Mucosa of rectum (tissue), 2 donors: ENCODE data around the gene SAMD11.
"Not testable (repeated sequence)": the region's sequence is repeated elsewhere in the genome, so short reads cannot be mapped to it uniquely, and the experiment has no call there.

Experiments used
- H3K27ac ChIP-seq, 2 donors: one replicate each; pipeline ENCODE4 v1.7.0; 2013; ENCODE audit warnings: inconsistent platforms in 2 of 2, low read depth in 2 of 2, low read length in 2 of 2
- H3K27me3 ChIP-seq, 2 donors: one replicate each; pipeline ENCODE4 v1.7.0; 2013; ENCODE audit warnings: low read length in 2 of 2; ENCODE audit not compliant: control insufficient read depth in 2 of 2, insufficient read depth in 2 of 2
- H3K36me3 ChIP-seq, 2 donors: one replicate each; pipeline ENCODE4 v1.7.0; 2013; ENCODE audit warnings: low read length in 2 of 2; ENCODE audit not compliant: control insufficient read depth in 2 of 2, insufficient read depth in 2 of 2
- H3K4me1 ChIP-seq, 2 donors: one replicate each; pipeline ENCODE4 v1.7.0; 2013; ENCODE audit warnings: low read length in 2 of 2, mild to moderate bottlenecking in 1 of 2; ENCODE audit not compliant: control insufficient read depth in 2 of 2, insufficient read depth in 2 of 2
- H3K4me3 ChIP-seq, 2 donors: one replicate each; pipeline ENCODE4 v1.7.0; 2013; ENCODE audit warnings: low read length in 2 of 2
- H3K9ac ChIP-seq, 2 donors: one replicate each; pipeline ENCODE4 v1.7.0; 2013; ENCODE audit warnings: low read length in 2 of 2, low read depth in 1 of 2, mild to moderate bottlenecking in 1 of 2
- H3K9me3 ChIP-seq, 2 donors: one replicate each; pipeline ENCODE4 v1.7.0; 2013; ENCODE audit warnings: low read length in 2 of 2; ENCODE audit not compliant: control insufficient read depth in 2 of 2
- donor health status: healthy.
- donor health status: Normal muscosa, but diverticular disease.

The SAMD11 gene

DNA sequence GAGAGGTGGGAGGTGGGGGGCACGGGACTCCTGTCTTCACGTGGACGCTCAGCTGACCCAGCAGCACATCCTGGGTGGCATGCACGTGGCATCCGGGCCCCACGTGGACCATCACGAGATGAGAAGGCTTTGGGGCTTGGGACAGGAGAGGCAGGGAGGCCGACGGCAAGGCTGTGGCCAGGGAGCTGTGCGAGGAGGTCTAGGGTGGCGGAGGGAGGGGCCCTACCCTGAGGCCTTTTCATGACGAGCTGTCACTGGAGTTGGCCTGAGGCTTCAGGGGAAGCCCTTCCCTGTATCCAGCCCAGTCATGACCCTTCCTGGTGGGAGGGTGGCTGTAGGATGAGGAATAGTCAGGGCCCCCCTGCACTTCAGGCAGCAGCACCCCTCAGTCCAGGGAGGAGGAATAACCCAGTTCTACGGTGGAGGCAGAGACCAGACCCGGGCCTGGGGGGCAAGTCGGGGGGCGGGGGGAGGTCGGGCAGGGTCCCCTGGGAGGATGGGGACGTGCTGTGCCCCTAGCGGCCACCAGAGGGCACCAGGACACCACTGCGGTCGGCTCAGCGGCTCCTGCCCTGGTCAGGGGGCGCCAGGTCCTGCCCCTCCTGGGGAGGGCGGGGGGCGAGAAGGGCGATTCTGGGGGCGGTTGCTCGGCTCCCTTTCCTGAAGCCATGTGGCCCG lies 60.2 kb downstream of the SAMD11 start:
- Histone ChIP-seq H3K4me3 (no peak overlapping the region), H3K36me3 (no peaks in the 10 kb centered on the region), H3K9me3 (no peaks in the 10 kb centered on the region), H3K9ac (no peak overlapping the region), H3K27ac (no peak overlapping the region), H3K4me1 (no peaks in the 10 kb centered on the region), H3K27me3 (peaks cover 17 to 27% of the 10 kb centered on the region in 2 donors)

DNA sequence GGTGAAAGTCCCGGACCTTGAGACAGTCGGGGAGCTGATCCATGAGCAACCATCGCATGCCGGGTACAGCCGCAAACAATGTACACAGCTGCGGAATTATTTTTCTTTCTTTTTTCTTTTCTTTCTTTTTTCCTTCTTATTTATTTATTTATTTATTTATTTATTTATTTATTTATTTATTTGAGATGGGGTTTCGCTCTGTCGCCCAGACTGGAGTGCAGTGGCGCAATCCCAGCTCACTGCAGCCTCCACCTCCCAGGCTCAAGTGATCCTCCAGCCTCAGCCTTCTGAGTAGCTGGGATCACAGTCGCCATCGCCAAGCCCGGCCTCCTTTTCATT lies 60.7 kb downstream of the SAMD11 start:
- Histone ChIP-seq H3K4me3 (no peak overlapping the region), H3K4me1 (no peaks in the 10 kb centered on the region), H3K9ac (no peak overlapping the region), H3K9me3 (no peaks in the 10 kb centered on the region), H3K36me3 (no peaks in the 10 kb centered on the region), H3K27ac (no peak overlapping the region), H3K27me3 (peaks cover 17 to 27% of the 10 kb centered on the region in 2 donors)

DNA sequence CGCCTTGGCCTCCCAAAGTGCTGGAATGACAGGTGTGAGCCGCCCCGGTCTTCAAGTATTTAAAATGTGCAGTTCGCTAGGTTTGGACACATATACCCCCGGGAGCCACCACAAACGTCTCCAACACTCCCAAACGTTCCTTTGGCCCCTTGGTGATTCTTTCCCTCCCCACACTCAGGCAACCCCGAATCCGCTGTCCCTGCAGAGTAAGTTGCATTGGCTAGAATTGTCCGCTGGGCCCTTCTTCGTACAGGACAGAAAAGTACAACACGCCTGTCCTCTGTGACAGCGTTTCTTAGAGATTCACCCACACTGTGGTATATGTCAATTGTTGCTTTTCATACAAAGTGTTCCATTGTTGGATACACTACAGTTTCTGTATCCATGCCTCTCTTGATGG lies 61.4 kb downstream of the SAMD11 start:
- Histone ChIP-seq H3K9ac (no peak overlapping the region), H3K4me3 (no peak overlapping the region), H3K27me3 (peaks cover 17 to 21% of the 10 kb centered on the region in 2 donors), H3K27ac (no peak overlapping the region), H3K9me3 (no peaks in the 10 kb centered on the region), H3K4me1 (no peaks in the 10 kb centered on the region), H3K36me3 (no peaks in the 10 kb centered on the region)

DNA sequence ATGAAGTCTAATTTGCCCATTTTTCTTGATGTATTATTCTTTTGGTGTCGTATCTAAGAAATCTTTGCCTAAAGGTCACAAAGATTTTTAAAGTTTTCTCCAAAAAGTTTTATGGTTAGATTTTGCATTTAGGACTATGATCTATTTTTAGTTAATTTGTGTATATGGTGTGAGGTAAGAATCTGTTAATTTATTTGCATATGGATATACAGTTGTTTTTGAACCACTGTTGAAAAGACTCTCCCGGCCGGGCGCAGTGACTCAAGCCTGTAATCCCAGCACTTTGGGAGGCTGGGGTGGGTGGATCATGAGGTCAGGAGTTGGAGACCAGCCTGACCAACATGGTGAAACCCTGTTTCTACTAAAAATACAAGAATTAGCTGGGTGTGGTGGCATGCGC lies 64.3 kb downstream of the SAMD11 start:
- not testable (repeated sequence) for H3K9ac ChIP-seq, H3K4me1 ChIP-seq, H3K27ac ChIP-seq, H3K4me3 ChIP-seq, H3K9me3 ChIP-seq, H3K36me3 ChIP-seq, H3K27me3 ChIP-seq

DNA sequence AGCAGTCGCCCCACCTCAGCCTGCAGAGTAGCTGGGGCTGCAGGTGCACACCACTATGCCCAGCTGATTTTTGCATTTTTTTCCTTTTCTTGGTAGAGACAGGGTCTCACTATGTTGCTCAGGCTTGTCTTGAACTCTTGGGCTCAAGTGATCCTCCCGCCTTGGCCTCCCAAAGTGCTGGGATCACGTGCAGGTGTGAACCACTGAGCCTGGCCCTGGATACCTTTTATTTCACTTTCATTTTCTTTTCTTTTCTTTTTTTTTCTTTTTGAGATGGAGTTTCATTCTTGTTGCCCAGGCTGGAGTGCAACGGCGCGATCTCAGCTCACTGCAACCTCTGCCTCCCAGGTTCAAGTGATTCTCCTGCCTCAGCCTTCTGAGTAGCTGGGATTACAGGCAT lies 67.6 kb downstream of the SAMD11 start:
- H3K4me3 ChIP-seq, H3K36me3 ChIP-seq, H3K9ac ChIP-seq, H3K9me3 ChIP-seq, H3K27me3 ChIP-seq, H3K27ac ChIP-seq, H3K4me1 ChIP-seq: not testable (repeated sequence)

DNA sequence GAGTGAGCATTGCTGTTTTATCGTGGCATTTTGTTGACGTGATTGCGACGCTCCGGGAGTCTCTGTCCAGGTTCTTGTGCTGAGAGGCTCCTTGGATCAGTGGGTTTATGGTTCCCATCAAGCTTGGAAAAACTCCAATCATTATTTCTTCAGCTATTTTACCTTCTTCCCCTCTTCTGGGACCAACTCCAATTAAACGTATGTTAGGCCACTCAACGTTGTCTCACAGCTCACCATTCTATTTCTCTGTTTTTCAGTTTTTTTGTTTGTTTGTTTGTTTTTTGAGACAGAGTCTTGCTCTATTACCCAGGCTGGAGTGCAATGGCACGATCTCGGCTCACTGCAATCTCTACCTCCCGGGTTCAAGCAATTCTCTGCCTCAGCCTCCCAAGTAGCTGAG lies 68.2 kb downstream of the SAMD11 start:
- H3K9ac ChIP-seq, result no peak overlapping the region
- no peaks in the 10 kb centered on the region for H3K36me3 ChIP-seq
- H3K4me3 ChIP-seq, result no peak overlapping the region
- peaks cover 0 to 4% of the 10 kb centered on the region in 2 donors for H3K27me3 ChIP-seq
- no peaks in the 10 kb centered on the region for H3K4me1 ChIP-seq
- peaks cover 0 to 4% of the 10 kb centered on the region in 2 donors for H3K9me3 ChIP-seq
- no peak overlapping the region for H3K27ac ChIP-seq

DNA sequence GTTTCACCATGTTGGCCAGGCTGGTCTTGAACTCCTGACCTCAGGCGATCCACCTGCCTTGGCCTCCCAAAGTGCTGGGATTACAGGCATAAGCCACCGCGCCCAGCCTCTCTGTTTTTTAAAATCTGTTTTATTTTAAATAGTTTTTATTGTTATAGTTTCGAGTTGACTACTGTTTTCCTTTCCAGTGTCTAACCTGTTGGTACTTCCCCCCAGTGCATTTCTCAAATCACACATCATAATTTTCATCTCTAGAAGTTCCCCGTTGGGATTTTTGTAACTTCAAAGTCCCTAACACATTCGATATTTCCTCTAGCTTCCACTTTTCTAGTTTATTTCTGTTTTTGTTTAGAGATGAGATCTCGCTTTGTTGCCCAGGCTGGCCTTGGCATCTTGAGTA lies 68.6 kb downstream of the SAMD11 start:
- H3K4me1 ChIP-seq, result no peaks in the 10 kb centered on the region
- no peak overlapping the region for H3K27ac ChIP-seq
- H3K27me3 ChIP-seq, result peaks cover 0 to 7% of the 10 kb centered on the region in 2 donors
- peaks cover 0 to 4% of the 10 kb centered on the region in 2 donors for H3K9me3 ChIP-seq
- no peak overlapping the region for H3K4me3 ChIP-seq
- H3K9ac ChIP-seq, result no peak overlapping the region
- no peaks in the 10 kb centered on the region for H3K36me3 ChIP-seq

DNA sequence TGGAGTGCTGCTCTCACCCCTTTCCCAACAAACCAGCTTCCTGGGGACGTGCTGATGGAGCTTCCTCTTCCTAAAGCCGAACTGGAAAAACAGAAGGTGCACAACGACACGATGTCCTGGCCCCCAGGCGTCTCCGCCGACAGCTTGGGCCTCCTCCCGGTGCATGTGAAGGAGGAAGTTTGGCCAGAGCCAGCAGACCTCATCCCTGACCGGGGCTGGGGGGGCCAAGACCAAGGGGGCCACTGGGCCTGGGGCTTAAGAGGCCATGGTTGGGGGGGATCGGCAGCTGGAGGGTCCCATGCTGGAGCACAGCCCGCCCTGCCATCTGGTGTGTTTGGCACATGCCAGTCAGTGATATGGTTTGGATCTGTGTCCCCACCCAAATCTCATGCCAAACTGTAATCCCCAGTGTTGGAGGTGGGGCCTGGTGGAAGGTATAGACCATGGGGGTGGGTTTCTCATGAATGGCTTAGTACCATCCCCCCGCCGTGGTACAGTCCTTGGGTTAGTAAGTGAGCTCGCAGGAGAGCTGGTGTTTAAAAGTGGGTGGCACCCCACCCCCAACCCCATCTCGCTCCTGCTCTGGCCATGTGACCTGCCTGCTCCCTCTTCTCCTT lies 69.8 kb downstream of the SAMD11 start:
- Histone ChIP-seq H3K27me3 (peaks cover 5 to 9% of the 10 kb centered on the region in 2 donors), H3K4me3 (no peak overlapping the region), H3K9me3 (peaks cover 0 to 4% of the 10 kb centered on the region in 2 donors), H3K36me3 (no peaks in the 10 kb centered on the region), H3K9ac (no peak overlapping the region), H3K4me1 (no peaks in the 10 kb centered on the region), H3K27ac (no peak overlapping the region)
